Measurements from ENCODE around the gene LLPH.

LLPH gene

DNA sequence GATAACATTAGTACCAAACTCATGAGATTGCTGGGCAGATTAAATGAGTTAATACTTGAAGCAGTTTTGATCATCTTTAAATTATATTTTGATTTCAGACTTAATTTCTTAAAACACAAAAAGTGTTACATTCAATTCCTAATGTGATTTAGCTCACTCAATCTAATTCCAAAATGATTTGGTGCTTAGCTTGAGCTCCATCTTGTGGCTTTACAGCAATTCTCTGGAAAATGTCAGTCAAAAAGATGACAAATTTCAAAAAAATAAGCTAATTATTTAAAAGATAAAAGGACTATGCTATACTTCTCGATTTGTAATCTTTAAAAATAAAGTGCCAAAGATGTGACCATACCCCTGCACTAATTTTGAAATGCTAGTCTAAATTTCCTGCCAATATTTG lies 10.1 kb downstream of the LLPH start:
- no peak overlapping the region for H3K27ac ChIP-seq
- TF ChIP-seq, protein P1, sequence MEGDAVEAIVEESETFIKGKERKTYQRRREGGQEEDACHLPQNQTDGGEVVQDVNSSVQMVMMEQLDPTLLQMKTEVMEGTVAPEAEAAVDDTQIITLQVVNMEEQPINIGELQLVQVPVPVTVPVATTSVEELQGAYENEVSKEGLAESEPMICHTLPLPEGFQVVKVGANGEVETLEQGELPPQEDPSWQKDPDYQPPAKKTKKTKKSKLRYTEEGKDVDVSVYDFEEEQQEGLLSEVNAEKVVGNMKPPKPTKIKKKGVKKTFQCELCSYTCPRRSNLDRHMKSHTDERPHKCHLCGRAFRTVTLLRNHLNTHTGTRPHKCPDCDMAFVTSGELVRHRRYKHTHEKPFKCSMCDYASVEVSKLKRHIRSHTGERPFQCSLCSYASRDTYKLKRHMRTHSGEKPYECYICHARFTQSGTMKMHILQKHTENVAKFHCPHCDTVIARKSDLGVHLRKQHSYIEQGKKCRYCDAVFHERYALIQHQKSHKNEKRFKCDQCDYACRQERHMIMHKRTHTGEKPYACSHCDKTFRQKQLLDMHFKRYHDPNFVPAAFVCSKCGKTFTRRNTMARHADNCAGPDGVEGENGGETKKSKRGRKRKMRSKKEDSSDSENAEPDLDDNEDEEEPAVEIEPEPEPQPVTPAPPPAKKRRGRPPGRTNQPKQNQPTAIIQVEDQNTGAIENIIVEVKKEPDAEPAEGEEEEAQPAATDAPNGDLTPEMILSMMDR (conservative IDR thresholded peaks at IDR 0.05), result peak; percentile 23; the same call in 1 of the 2 replicates

DNA sequence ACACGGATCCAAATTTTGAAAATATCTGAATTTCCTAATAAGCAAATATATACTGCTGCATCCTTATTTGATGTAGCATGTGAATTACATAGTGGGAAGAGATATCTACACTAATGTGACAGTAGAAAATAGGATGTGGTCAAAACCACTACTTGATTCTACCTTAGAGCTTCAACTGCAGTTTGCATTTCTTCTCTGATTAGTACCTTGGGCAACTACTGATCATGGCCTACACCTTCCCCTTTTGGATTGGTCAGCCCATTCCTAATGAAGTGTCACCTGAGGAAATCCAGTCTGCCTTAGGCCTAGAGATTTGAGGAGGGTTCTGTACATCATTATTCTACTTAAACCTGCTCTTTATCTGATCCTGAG lies 10.7 kb downstream of the LLPH start:
- H3K27ac ChIP-seq, result no peak overlapping the region

DNA sequence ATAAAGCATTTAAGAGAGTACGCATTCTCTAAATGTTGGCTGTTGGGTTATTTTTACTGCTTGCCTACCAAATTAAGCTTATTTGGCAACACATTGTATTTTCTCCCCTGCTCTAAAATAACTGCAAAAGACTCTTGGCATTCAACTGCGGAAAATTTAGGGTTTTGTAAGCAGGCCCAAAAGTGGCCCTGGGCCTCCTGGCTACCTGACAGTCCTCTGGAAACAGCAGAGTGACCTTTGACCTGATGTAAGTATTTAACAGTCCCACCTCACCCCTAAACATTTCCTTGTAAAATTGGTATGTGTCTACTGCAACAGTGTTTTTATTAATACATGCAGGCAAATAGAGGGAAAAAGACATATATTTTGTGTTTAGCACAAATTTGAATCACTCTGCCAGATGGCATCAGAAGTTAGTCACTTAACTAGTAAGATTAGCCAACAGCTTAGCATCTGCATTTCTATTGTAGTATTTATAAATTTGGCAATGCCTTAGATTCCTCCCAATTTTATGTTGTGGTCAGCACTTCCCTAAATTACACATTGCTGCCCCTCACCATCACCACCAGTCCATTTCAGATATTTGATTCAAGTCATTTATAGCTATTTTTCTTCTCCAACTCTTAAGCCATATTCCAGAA lies 11.2 kb downstream of the LLPH start:
- no peak overlapping the region for H3K27ac ChIP-seq
- TF ChIP-seq, protein P1 (conservative IDR thresholded peaks at IDR 0.05), result no peak

More for the DNA sequence above, 10.7 kb downstream of the LLPH start:
- TF ChIP-seq, protein P1 (conservative IDR thresholded peaks at IDR 0.05), result no peak

DNA sequence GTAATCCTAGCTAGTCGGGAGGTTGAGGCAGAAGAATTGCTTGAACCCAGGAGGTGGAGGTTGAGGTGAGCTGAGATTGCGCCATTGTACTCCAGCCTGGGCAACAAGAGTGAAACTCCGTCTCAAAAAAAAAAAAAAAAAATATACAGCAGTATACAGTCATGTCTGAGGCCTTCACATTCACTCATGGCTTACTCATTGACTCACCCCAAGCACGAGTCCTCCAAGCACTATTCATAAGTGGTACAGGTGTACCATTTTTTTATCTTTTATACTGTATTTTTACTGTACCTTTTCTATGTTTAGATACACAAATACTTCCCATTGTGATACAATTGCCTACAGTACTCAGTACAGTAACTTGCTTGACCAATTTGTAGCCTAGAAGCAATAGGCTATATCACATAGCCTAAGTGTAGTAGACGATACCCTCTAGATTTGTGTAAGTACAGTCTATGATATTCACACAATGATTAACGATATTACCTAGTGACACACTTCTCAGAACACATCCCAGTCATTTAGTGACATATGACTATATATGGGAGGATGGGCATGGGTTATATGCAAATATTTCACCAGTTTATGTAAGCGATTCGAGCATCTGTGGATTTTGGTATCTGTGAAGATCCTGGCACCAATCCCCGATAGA lies 12.2 kb downstream of the LLPH start:
- TF ChIP-seq, protein P1 (conservative IDR thresholded peaks at IDR 0.05), result no peak
- H3K27ac ChIP-seq, result no peak overlapping the region

DNA sequence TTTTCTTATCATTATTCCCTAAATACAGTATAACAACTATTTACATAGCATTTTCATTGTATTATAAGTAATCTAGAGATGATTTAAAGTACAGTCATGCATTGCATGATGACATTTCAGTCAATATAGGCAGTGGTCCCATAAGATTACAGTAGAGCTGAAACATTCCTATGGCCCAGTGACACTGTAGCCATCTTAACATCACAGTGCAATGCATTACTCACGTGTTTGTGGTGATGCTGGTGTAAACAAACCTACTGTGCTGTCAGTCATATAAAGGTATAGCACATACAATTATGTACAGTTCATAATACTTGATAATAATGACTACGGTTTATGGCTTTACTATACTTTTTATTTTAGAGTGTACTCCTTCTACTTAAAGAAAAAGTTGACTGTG lies 13.3 kb downstream of the LLPH start:
- no peak overlapping the region for H3K27ac ChIP-seq
- TF ChIP-seq, protein P1 (conservative IDR thresholded peaks at IDR 0.05), result no peak

DNA sequence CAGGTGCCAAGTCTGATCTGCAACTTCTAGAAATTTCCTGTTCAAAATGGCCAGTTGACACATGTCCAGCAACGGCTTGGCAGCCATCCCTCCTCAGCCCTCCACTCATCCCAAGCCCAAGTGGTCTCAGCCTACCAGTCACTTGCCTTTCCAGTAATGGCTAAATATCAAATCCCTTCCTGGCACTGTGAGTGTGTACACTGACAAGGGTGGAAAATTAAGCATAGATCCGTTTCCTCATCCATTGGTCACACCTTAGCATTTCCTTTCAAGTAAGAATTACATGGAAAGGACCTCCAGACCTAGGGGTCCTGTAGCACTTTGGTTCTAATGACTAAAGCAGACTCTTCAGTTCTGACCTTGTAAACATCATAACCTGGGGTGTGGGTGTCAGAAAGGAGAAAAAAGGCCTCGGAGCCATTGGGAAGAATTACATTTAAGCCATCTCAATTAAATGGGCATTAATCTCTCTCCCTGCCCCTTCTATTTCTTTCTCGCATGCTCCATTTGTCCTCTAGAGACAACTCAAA lies 15.4 kb downstream of the LLPH start:
- TF ChIP-seq, protein P1 (conservative IDR thresholded peaks at IDR 0.05), result no peak

DNA sequence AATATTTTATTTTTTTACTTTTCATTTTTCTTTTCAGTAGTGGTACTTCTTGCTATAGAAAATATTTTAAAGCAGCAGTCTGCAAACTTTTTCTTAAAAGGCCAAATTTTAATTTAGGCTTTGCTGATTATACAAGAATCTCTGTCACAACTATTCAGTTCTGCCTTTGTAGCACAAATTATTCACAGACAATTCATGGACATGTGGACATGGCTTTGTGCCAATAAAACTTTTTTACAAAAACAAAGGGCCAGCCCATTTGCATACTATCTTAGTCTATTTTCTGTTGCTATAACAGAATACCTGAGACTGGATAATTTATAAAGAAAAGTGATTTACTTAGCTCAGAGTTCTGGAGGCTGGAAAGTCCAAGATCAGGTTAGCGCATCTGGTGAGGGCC lies 17.1 kb downstream of the LLPH start:
- H3K27ac ChIP-seq, result no peak overlapping the region
- TF ChIP-seq, protein P1 (conservative IDR thresholded peaks at IDR 0.05), result no peak

More for the DNA sequence above, 15.4 kb downstream of the LLPH start:
- no peak overlapping the region for H3K27ac ChIP-seq
